MG63 (cell line): ENCODE results near the gene ADAMTS9. TPM values are rescaled to one million over a fixed set of nuclear protein-coding genes. Genes with fewer than 3 reads are reported as not detected.
A peak's percentile ranks its signal among the peaks of the same experiment; 100 is the strongest.

Experiments used
- DNase-seq: peaks from one replicate; pipeline ENCODE4 v3.0.0-alpha.2; 2020
- H3K27me3 ChIP-seq: fragments of 250-450 bp; sonication (Bioruptor Pico); 2 replicates; pipeline ENCODE4 v1.5.1; 2020; ENCODE audit warnings: mild to moderate bottlenecking, moderate library complexity
- H3K36me3 ChIP-seq: fragments of 250-450 bp; sonication (Bioruptor Pico); 2 replicates; pipeline ENCODE4 v1.5.1; 2020; ENCODE audit warnings: mild to moderate bottlenecking, moderate library complexity
- H3K4me3 ChIP-seq: fragments of 250-450 bp; sonication (Bioruptor Pico); 2 replicates; pipeline ENCODE4 v1.5.1; 2020; ENCODE audit warnings: mild to moderate bottlenecking, moderate library complexity
- H3K9me3 ChIP-seq: fragments of 250-450 bp; sonication (Bioruptor Pico); 2 replicates; pipeline ENCODE4 v1.5.1; 2020; ENCODE audit warnings: mild to moderate bottlenecking, moderate library complexity
- total RNA-seq: library from RNA; depleted of rRNA; stranded (reverse); fragments of >200 nt; shearing (Covaris generic); gene quantifications from 2 replicates; pipeline ENCODE4 v1.2.3, GENCODE V29; 2014; ENCODE audit warnings: low replicate concordance; rRNA removed

The ADAMTS9 gene
- not detected in 2 replicates for total RNA-seq

DNA sequence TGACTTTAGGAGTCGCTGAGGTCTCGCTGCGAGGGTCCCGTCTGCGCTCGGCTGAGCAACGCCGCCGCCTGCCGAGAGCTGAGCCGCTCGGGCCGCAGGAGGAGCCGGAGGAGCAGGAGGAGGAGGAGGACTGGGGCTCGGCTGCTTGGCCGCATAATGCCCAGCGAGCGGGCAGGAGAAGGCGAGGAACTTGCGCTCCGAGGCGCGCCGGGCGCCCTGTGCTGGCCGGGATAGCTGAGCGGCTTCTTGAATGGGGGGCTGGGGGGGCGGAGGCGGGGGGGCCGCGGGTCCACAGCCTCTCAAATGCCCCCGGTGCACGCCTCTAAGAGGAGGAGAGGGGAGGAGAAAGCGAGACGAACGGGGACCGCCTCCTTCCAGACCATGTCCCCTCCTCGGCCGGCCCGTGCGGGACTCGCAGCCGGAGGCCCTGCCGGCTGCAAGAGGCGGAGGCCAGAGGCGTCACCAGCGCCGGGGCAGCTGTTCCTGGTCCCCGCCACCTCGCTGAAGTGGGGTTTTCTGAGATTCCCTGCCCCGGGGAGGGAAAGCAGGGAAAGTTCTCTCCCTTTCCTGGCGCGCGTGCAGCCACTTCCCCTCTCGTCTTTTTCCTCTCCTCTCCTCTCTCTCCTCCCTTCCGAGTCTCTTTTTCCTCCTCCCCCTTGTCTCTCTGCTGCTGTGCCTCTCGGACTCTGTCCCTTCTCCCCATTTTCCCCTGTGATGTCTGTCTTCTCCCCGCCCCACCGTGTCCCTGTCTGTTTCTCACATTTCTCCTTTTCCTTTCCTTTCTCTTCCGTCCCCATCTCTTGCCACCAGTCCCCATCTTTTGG, at the start of gene ADAMTS9:
Gene ADAMTS9 (minus strand): TSS at position 220 of the 824 bp plus-strand sequence. CDS start 343 bp downstream, outside the sequence.
- no peaks in the 10 kb centered on the region for H3K9me3 ChIP-seq
- H3K36me3 ChIP-seq, result no peaks in the 10 kb centered on the region
- DNase-seq, result peak; percentile 33
- H3K27me3 ChIP-seq, result peaks cover 16% of the 10 kb centered on the region
- peak within 1 kb of the TSS; percentile 36 for H3K4me3 ChIP-seq

DNA sequence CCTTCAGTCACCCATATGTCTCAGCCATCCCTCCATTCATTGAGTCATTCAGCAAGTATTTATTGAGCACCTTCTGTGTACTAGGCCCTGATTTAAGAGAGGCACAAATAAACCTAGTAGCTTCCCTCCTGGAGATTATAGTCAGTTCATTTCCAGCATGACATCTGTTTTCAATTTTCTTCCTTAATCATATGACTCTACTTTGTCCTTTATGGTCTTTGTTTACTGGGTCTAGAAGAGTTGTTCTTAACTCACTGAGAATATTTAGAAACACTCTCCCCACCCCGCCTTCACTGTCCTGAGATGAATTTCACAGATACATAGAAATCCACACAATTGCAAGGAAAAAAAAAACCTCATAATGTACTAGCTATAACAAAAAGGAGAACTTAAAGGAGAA, 44.8 kb upstream of the ADAMTS9 start:
- DNase-seq, result no peak
- H3K36me3 ChIP-seq, result no peaks in the 10 kb centered on the region
- H3K4me3 ChIP-seq, result no peak overlapping the region
- no peaks in the 10 kb centered on the region for H3K9me3 ChIP-seq
- no peaks in the 10 kb centered on the region for H3K27me3 ChIP-seq

GRCh38 chr3:64730681-64731080, 42.9 kb upstream of the ADAMTS9 start:
- DNase-seq, result no peak
- no peaks in the 10 kb centered on the region for H3K36me3 ChIP-seq
- H3K9me3 ChIP-seq, result no peaks in the 10 kb centered on the region
- H3K4me3 ChIP-seq, result no peak overlapping the region
- H3K27me3 ChIP-seq, result no peaks in the 10 kb centered on the region

- Histone ChIP-seq H3K36me3 (no peaks in the 10 kb centered on the region), H3K4me3 (no peak overlapping the region), H3K27me3 (no peaks in the 10 kb centered on the region), H3K9me3 (no peaks in the 10 kb centered on the region)
- DNase-seq, result no peak
Measured at GRCh38 chr3:64728994-64729393, 41.2 kb upstream of the ADAMTS9 start.

GRCh38 chr3:64728428-64728827, 40.6 kb upstream of the ADAMTS9 start:
- Histone ChIP-seq H3K27me3 (no peaks in the 10 kb centered on the region), H3K36me3 (no peaks in the 10 kb centered on the region), H3K9me3 (no peaks in the 10 kb centered on the region), H3K4me3 (no peak overlapping the region)
- DNase-seq, result no peak

DNA sequence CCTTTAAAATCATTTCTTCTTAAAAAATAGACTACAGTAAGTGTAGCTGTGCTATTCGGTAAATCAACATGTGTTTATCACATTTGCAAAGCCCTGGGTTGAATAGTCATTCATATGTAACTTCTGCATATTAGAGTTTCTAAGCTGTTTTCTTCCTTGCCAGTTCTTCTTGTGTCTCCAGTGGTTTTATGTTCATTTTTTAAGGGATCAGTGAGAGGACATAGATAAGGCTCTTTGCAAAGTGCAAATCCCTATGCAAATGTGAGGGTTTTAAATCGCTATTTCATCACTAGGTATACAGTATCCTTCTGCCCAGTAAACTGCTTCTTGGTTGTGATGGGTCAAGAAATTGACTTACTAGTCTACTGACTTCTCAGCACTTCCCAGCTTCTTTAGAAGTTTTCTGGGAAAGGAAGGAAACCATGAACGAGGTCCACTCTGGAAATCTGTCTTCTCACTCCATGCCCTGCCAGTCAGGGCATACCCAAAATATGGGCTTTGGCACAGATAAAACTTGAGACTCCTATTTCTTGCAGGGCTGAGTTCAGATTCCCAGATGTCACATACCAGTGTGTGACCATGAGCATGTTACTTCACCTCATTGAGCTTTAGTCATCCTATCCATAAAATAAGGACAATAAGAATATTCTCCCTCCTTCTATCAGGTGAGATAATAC, 38.8 kb upstream of the ADAMTS9 start:
- no peaks in the 10 kb centered on the region for H3K27me3 ChIP-seq
- DNase-seq, result no peak
- H3K9me3 ChIP-seq, result no peaks in the 10 kb centered on the region
- H3K36me3 ChIP-seq, result no peaks in the 10 kb centered on the region
- no peak overlapping the region for H3K4me3 ChIP-seq

DNA sequence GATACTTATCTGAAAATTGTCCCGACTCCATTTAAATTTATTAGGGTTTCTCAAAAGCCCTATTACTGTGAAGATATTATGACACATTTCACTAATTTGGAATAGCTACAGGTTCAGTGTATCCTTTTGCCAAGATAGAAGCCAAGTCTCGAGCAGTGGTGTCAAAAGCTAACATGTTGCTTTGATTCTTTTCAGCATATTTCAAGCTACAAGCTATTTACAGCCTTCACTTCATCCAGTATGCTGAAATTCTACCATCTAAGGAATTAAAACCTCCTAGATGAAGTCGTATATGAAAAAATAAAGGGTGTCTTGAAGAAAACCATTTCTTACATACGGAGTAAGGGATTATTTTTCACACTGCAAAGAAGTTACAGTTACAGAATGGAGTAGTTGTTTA, 31.2 kb upstream of the ADAMTS9 start:
- no peak for DNase-seq
- Histone ChIP-seq H3K4me3 (no peak overlapping the region), H3K27me3 (no peaks in the 10 kb centered on the region), H3K36me3 (no peaks in the 10 kb centered on the region), H3K9me3 (no peaks in the 10 kb centered on the region)

- no peak for DNase-seq
- Histone ChIP-seq H3K4me3 (no peak overlapping the region), H3K36me3 (no peaks in the 10 kb centered on the region), H3K27me3 (no peaks in the 10 kb centered on the region), H3K9me3 (no peaks in the 10 kb centered on the region)
Measured at GRCh38 chr3:64717872-64718613, 30.2 kb upstream of the ADAMTS9 start.

GRCh38 chr3:64717411-64717810, 29.6 kb upstream of the ADAMTS9 start:
- Histone ChIP-seq H3K9me3 (no peaks in the 10 kb centered on the region), H3K4me3 (no peak overlapping the region), H3K27me3 (no peaks in the 10 kb centered on the region), H3K36me3 (no peaks in the 10 kb centered on the region)
- DNase-seq, result no peak

DNA sequence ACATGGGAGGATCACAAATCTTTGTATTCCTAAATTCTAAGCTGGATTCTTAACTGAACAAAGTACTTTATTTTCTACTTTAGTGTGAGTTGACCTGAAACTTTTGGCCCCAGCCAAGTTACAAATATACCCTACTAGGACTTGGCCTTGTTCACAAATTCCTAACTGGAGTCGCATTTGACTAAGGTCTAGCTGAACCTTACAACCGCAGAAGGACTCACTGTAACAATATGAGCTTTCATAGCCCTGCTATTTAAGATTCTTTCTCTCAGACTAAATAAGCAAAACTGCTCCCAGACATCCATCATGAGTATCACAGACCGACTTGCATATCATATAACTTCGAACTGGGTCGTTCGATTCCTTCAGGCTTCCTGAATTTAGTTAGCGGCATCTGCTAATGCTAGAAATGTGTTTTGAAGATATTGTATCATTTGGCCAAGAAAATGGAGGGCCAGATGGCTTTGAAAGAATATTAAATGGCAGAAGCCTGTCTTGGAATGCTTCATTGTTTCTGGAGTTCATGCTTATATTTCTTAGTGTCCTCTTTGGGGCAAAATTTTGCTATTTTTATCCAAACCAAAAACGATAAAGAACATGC, 28.4 kb upstream of the ADAMTS9 start:
- no peaks in the 10 kb centered on the region for H3K9me3 ChIP-seq
- no peaks in the 10 kb centered on the region for H3K36me3 ChIP-seq
- H3K4me3 ChIP-seq, result no peak overlapping the region
- DNase-seq, result no peak
- H3K27me3 ChIP-seq, result no peaks in the 10 kb centered on the region

GRCh38 chr3:64715211-64715982, 27.6 kb upstream of the ADAMTS9 start:
- no peaks in the 10 kb centered on the region for H3K36me3 ChIP-seq
- H3K27me3 ChIP-seq, result no peaks in the 10 kb centered on the region
- DNase-seq, result no peak
- no peak overlapping the region for H3K4me3 ChIP-seq
- H3K9me3 ChIP-seq, result no peaks in the 10 kb centered on the region

GRCh38 chr3:64708456-64708855, 20.7 kb upstream of the ADAMTS9 start:
- Histone ChIP-seq H3K9me3 (no peaks in the 10 kb centered on the region), H3K36me3 (no peaks in the 10 kb centered on the region), H3K4me3 (no peak overlapping the region), H3K27me3 (no peaks in the 10 kb centered on the region)
- DNase-seq, result no peak

GRCh38 chr3:64705946-64706345, 18.1 kb upstream of the ADAMTS9 start:
- H3K4me3 ChIP-seq, result no peak overlapping the region
- H3K36me3 ChIP-seq, result no peaks in the 10 kb centered on the region
- no peaks in the 10 kb centered on the region for H3K27me3 ChIP-seq
- no peaks in the 10 kb centered on the region for H3K9me3 ChIP-seq
- no peak for DNase-seq

GRCh38 chr3:64696896-64697295, 9.1 kb upstream of the ADAMTS9 start:
- Histone ChIP-seq H3K9me3 (no peaks in the 10 kb centered on the region), H3K27me3 (no peaks in the 10 kb centered on the region), H3K4me3 (no peak overlapping the region), H3K36me3 (no peaks in the 10 kb centered on the region)
- no peak for DNase-seq

GRCh38 chr3:64694114-64694513, 6.3 kb upstream of the ADAMTS9 start:
- Histone ChIP-seq H3K27me3 (peaks cover 3% of the 10 kb centered on the region; the same call in 1 of the 2 replicates), H3K4me3 (no peak overlapping the region), H3K36me3 (no peaks in the 10 kb centered on the region), H3K9me3 (no peaks in the 10 kb centered on the region)
- no peak for DNase-seq

GRCh38 chr3:64693031-64693430, 5.2 kb upstream of the ADAMTS9 start:
- no peaks in the 10 kb centered on the region for H3K9me3 ChIP-seq
- H3K4me3 ChIP-seq, result no peak overlapping the region
- H3K36me3 ChIP-seq, result no peaks in the 10 kb centered on the region
- no peak for DNase-seq
- H3K27me3 ChIP-seq, result peaks cover 7% of the 10 kb centered on the region; the same call in 1 of the 2 replicates
